A673 (cell line): ENCODE data around the gene SORBS2. TPM values are rescaled to one million over a fixed set of nuclear protein-coding genes. Genes with fewer than 3 reads are reported as not detected.

Experiments
- BruUV-seq: library from RNA; stranded (reverse); fragments of 400-500 nt; replicated peaks from 2 replicates; lab custom pipeline; 2021; lab: Mats Ljungman, UMichigan
- CTCF ChIA-PET: fragments of 300-600 bp; sonication (Branson Sonifier 250); formaldehyde crosslinking; loops from one replicate; lab custom pipeline; 2022; ENCODE audit warnings: antibody characterized with exemption; lab: Charles Lee
- POLR2A ChIA-PET: fragments of 300-600 bp; sonication (Branson Sonifier 250); formaldehyde crosslinking; loops from one replicate; lab custom pipeline; 2022; ENCODE audit warnings: antibody characterized with exemption; ENCODE audit not compliant: low non-redundant PET; lab: Charles Lee
- DNase-seq: peaks from one replicate; pipeline ENCODE4 v3.0.0-alpha.2; 2015; ENCODE audit warnings: low spot score
- H3K27ac ChIP-seq: fragments of 200-600 bp; sonication (generic); 2 replicates; pipeline ENCODE4 v1.5.1; 2016; ENCODE audit warnings: mixed run types, low read depth, mild to moderate bottlenecking, mixed read lengths, antibody characterized with exemption, low read length; ENCODE audit not compliant: poor library complexity, severe bottlenecking
- H3K27me3 ChIP-seq: fragments of 200-600 bp; sonication (generic); replicated peaks from 2 replicates; pipeline ENCODE4 v1.6.1; 2017; ENCODE audit warnings: mixed run types, low read depth, mild to moderate bottlenecking, mixed read lengths, antibody characterized with exemption, low read length; ENCODE audit not compliant: insufficient read depth, poor library complexity
- H3K36me3 ChIP-seq: fragments of 200-600 bp; sonication (generic); 2 replicates; pipeline ENCODE4 v1.6.1; 2016; ENCODE audit warnings: mixed run types, mild to moderate bottlenecking, mixed read lengths, antibody characterized with exemption, low read length; ENCODE audit not compliant: insufficient read depth, poor library complexity, severe bottlenecking
- H3K4me1 ChIP-seq: fragments of 200-600 bp; sonication (generic); 2 replicates; pipeline ENCODE4 v1.6.1; 2017; ENCODE audit warnings: mixed run types, mild to moderate bottlenecking, mixed read lengths, antibody characterized with exemption, low read length; ENCODE audit not compliant: insufficient read depth, poor library complexity, severe bottlenecking
- H3K4me3 ChIP-seq: fragments of 200-600 bp; sonication (generic); 2 replicates; pipeline ENCODE4 v1.5.1; 2016; ENCODE audit warnings: low read depth, mixed run types, mild to moderate bottlenecking, mixed read lengths, low read length; ENCODE audit not compliant: poor library complexity, severe bottlenecking
- H3K9me3 ChIP-seq: fragments of 200-600 bp; sonication (generic); 2 replicates; pipeline ENCODE4 v1.6.1; 2016; ENCODE audit warnings: mixed run types, low read depth, mild to moderate bottlenecking, mixed read lengths, antibody characterized with exemption, low read length; ENCODE audit not compliant: poor library complexity, severe bottlenecking
- CTCF ChIP-seq: fragments of 300-800, 200-600 bp; sonication (generic); conservative IDR thresholded peaks from 2 replicates; pipeline ENCODE4 v1.5.1; 2017; ENCODE audit warnings: low read depth, mild to moderate bottlenecking, antibody characterized with exemption, low read length, moderate library complexity, mixed read lengths
- EZH2 ChIP-seq: fragments of 200-600 bp; sonication (generic); IDR thresholded peaks from 2 replicates; pipeline ENCODE4 v1.6.1; 2017; ENCODE audit warnings: borderline replicate concordance, low read depth, mild to moderate bottlenecking, mixed read lengths, antibody characterized with exemption, low read length; ENCODE audit not compliant: poor library complexity, severe bottlenecking
- intact Hi-C: fragments of 100-400 bp; cut with micrococcal nuclease; formaldehyde crosslinking; loops from one replicate; pipeline ENCODE4 v1.10.0; 2022; ENCODE audit not compliant: unreplicated experiment
- total RNA-seq: library from RNA; stranded (reverse); gene quantifications from 2 replicates; pipeline ENCODE4 v1.2.3, GENCODE V29; 2021

SORBS2 gene
- total RNA-seq, 1 experiment from 2014 or later = not detected

- intact Hi-C loops = no loop called here
- DNase-seq = no peak
- POLR2A ChIA-PET = no interaction called here
- CTCF ChIA-PET = no interaction called here
- Histone ChIP-seq H3K27me3 (no peaks in the 10 kb centered on the region), H3K9me3 (no peaks in the 10 kb centered on the region), H3K36me3 (no peaks in the 10 kb centered on the region), H3K4me3 (no peak overlapping the region), H3K27ac (no peak overlapping the region), H3K4me1 (peaks cover 11% of the 10 kb centered on the region)
- TF ChIP-seq CTCF = no peak
- TF ChIP-seq EZH2 = no peak
- no TSS peak for BruUV-seq
Measured at GRCh38 chr4:185566425-185566824, 245.6 kb downstream of the SORBS2 start.

GRCh38 chr4:185565696-185566095 lies 246.3 kb downstream of the SORBS2 start:
- peaks cover 11% of the 10 kb centered on the region for H3K4me1 ChIP-seq
- no peaks in the 10 kb centered on the region for H3K9me3 ChIP-seq
- no peaks in the 10 kb centered on the region for H3K27me3 ChIP-seq
- TF ChIP-seq EZH2 = no peak
- no peaks in the 10 kb centered on the region for H3K36me3 ChIP-seq
- intact Hi-C loops = no loop called here
- POLR2A ChIA-PET = no interaction called here
- H3K4me3 ChIP-seq = no peak overlapping the region
- CTCF ChIA-PET = no interaction called here
- DNase-seq = no peak
- no peak overlapping the region for H3K27ac ChIP-seq
- BruUV-seq = no TSS peak

- BruUV-seq = no TSS peak
- H3K27me3 ChIP-seq = no peaks in the 10 kb centered on the region
- POLR2A ChIA-PET = no interaction called here
- intact Hi-C loops = no loop called here
- no peaks in the 10 kb centered on the region for H3K36me3 ChIP-seq
- no peak overlapping the region for H3K27ac ChIP-seq
- no peak for DNase-seq
- H3K4me3 ChIP-seq = no peak overlapping the region
- no peak for TF ChIP-seq EZH2
- no peak for TF ChIP-seq CTCF
- peaks cover 13% of the 10 kb centered on the region for H3K4me1 ChIP-seq
- CTCF ChIA-PET = no interaction called here
- H3K9me3 ChIP-seq = no peaks in the 10 kb centered on the region
Measured at GRCh38 chr4:185564349-185564748, 247.6 kb downstream of the SORBS2 start.

- intact Hi-C loops = no loop called here
- peaks cover 17% of the 10 kb centered on the region for H3K4me1 ChIP-seq
- no peaks in the 10 kb centered on the region for H3K27me3 ChIP-seq
- ChIA-PET POLR2A (no interaction called here), CTCF (no interaction called here)
- H3K9me3 ChIP-seq = no peaks in the 10 kb centered on the region
- TF ChIP-seq EZH2 (no peak), CTCF (no peak)
- H3K4me3 ChIP-seq = no peak overlapping the region
- H3K27ac ChIP-seq = no peak overlapping the region
- DNase-seq = no peak
- no TSS peak for BruUV-seq
- H3K36me3 ChIP-seq = no peaks in the 10 kb centered on the region
Measured at GRCh38 chr4:185562531-185562930, 249.5 kb downstream of the SORBS2 start.
